ENCODE results near the gene TNFAIP3.

The TNFAIP3 gene

GRCh38 chr6:137846274-137846673 lies 20.8 kb upstream of the TNFAIP3 start:
- DNase-seq, result no peak

DNA sequence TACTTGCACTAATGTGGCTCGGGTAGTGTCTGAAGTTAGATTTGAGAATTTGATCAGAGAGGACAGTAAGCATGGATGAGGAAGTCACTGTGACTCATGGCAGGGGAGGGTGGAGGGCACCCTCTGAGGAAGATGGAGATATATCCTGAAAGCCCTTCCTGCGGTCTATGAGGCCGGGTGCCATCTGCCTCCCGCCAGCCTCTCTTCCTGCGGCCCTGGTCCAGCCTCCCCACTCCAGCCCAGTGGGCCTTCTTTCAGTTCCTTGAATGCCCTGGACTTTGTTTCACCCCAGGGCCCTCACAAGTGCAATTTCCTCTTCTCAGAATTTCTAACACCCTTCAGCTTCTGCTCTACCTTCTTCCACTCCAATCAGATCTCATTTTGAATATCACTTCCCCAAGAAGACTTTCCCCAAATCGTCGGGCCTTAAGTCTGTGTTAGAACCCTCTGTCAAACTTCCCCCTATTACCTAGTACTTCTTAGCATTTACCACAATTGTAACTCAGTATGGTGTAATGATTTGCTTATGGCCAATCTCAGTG lies 20.2 kb upstream of the TNFAIP3 start:
- no peak for DNase-seq

DNA sequence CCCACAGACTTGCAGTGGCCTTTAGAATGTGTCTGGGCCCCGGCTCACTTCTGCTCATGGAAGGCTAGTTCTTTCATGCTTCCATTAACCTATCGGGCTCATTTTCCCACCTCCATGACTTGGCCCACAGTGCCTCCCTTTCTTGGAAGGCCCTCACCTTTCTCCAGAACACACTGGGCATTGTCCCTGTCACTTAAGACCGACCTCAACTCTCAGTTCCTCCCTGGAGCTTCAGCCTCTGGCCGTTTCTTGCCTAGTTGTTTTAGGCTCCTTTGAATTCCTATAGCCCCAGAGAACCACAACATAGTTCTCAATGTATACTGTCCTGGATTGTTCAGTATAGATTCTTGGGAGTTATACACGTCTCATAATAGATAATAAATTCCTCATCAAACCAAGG lies 19.3 kb upstream of the TNFAIP3 start:
- no peak for DNase-seq

GRCh38 chr6:137848672-137849071 lies 18.4 kb upstream of the TNFAIP3 start:
- no peak for DNase-seq

DNA sequence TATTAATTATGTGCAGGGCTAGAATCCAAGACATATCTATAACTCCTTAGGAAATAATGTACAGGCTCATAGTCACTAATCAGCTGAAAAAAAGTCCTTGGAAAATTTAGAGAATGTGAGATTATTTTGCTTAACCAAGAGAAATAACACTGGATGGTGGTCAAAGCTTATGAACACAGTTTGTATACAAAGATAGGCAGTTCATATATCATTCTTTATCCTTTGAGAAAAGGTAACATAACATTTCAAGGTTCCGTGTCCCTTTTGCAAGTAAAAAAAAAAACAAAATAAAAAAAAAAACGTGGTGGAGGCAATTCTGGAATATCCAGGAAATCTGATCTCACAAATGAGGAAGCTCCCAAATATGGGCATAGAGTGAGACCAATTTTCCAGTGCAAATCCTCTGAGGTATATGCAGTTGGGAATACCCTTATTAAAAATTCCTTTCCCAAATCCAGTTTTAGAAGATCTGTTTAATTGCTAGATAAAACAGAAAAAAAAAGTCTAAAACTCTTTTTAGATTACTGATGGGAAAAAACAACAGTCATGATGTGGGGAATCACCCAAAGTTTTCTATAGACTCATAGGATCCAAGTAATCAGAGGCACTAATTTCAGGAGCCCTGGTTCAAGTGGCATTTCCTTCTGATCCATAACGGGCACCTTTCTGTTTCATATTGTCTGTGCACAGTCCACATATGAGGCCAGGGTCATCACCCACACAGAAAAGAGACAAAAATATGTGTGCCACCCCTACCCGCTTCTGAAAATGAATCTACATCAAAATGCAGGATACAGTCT lies 17.7 kb upstream of the TNFAIP3 start:
- DNase-seq, result no peak

DNA sequence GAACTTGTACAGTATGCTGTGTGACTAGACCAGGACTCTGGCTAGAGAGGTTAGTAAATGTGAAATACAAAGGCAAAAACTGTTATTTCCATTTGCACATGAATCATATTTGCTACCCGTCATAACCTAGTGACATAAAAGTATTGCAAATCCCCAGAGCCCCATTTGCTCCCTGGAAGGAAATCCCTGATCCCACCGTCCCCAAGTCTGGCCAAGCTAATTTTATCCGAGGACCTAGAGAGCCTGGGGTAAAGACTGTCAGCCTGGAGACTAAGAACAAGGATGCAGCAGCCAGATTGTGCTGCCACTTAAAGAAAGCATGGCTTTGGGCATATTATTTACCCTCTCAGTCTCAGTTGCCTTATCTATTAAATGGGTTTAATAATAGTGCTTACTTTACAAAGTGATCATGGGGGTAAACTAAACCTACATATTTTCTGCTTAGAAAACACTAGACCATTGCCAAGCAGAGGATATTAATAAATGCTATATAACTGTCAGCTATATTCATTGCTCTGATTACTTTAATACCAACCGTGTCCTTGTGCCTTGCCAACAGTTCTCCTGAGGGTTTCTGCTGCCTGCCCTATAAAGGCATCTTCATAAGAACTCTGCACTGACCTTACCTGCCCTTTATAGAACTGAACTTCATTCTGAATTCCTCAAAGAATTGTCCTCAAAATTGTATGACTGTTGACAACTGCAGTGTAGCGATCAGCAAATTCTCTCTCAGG lies 16.9 kb upstream of the TNFAIP3 start:
- no peak for DNase-seq

GRCh38 chr6:137850816-137851602 lies 16.1 kb upstream of the TNFAIP3 start:
- no peak for DNase-seq

DNA sequence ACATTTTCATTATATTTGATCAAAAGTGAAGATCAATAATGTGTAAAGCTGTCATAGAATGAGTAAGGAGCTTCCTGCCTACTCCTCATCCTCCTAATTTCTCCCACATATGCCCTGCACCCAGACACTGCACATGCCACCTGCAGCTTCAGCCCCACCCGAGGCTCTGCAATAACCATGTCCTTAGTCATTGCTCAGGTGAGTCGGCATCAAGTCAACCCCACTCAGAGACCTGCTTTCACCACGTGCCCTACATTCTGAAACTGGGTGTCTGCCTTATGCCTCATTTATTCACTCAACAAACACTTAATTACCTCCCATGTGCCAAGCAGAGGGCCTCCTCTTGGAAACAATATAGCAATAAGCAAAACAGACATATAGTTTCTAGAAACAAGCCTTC lies 15.4 kb upstream of the TNFAIP3 start:
- DNase-seq, result no peak

GRCh38 chr6:137852346-137852745 lies 14.7 kb upstream of the TNFAIP3 start:
- DNase-seq, result no peak

- no peak for DNase-seq
Measured at GRCh38 chr6:137852811-137853210, 14.2 kb upstream of the TNFAIP3 start.

DNA sequence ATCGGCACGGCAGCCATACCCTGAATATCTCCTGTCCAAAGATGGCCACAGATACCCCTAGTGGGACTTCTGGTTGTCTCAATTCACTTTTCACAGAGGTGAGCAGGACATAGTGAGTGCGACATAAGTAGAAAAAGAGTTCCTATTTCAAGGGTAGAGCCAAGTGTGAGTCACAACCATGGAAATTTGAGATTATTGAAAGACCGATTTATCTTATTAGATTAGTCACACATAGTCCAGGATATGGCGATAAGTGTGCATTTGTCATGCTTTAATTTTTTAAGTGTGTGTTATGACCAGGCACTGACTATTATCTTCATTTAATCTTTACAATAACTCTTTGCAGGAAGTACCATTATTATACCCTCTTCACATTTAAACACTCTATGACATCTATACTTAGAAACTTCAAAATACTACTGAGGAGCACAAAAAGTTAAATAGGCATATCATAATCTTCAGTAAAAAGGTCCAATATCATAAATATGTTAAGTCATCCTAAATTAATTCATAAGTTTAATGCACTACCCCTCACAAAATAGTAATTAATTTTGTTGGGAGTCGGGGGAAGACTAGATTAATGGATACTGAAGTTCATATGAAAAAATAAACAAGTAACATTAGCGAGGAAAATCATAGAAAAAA lies 13.4 kb upstream of the TNFAIP3 start:
- DNase-seq, result no peak

DNA sequence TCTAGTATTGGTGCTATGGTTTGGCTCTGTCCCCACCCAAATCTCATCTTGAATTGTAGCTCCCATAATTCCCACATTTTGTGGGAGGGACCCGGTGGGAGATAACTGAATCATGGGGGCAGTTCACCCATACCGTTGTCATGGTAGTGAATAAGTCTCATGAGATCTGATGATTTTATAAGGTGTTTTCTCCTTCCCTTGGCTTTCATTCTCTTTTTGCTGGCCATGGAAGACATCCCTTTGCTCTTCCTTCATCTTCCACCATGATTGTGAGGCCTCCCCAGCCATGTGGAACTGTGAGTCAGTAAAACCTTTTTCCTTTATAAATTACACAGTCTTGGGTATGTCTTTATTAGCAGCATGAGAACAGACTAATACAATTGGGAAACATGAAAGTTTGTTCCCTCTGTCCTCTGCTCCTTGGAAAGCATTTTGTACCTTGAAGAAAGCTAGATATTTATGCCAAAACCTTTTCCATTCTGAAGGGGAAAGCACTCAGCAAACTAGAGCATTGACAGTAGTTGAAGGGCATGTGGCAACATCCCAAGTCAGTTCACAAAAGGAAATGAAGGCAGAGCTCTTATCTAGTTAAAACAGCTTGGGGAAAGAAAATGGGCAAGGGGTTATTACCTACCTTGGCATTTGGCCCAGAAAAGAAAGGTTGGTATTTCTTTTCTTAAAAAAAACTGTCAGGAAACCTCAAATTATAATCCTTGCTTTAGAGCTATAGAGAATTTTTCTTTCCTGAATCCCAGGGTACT lies 10.7 kb upstream of the TNFAIP3 start:
- DNase-seq, result no peak

GRCh38 chr6:137859025-137859424 lies 8.0 kb upstream of the TNFAIP3 start:
- no peak for DNase-seq

GRCh38 chr6:137860394-137861005 lies 6.6 kb upstream of the TNFAIP3 start:
- DNase-seq, result no peak

GRCh38 chr6:137861550-137862337 lies 5.3 kb upstream of the TNFAIP3 start:
- no peak for DNase-seq

- DNase-seq, result no peak
Measured at GRCh38 chr6:137862419-137863090, 4.5 kb upstream of the TNFAIP3 start.

GRCh38 chr6:137863091-137863797 lies 3.8 kb upstream of the TNFAIP3 start:
- DNase-seq, result no peak

DNA sequence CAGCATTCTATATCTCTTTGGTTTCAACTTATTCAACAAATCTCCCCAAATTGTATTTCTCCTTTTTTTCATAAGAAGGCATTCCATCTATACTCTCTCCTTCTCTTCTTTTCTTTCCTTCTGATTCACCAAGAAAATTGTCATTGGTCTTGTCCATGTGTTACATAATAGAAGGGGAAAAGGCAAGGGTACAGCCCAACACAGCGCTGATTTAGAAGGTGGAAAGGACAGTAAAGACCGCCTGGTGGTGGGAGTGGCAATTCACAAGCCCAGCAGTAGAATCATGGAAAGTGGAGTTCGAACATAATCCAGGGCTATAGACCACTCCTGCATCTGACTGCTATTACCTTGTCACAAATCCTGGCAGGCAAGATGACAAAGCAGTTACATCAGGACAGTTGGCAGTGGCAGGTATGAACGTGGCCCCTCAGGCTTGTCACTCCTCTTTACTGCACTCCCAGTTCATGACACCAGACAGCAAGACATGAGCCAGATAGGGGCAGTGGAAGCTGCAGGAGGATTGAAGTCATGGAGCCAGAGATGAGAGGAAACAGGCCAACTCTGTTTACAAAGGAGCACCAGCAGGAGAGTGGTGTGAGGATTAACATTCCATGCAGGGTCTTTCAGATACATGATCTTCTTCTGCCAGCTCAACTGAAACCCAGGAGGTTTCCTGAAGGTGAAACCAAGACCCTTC lies 2.1 kb upstream of the TNFAIP3 start:
- no peak for DNase-seq

All from NCI-H510A (cell line).